ENCODE data around the gene ETV2. TPM values are rescaled to one million over a fixed set of nuclear protein-coding genes. Genes with fewer than 3 reads are reported as not detected.
"Not testable (repeated sequence)": the region's sequence is repeated elsewhere in the genome, so short reads cannot be mapped to it uniquely, and the experiment has no call there.

The ETV2 gene
- 0.25 and 0.57 TPM in 2 replicates for total RNA-seq (2014; rRNA removed; shearing (Covaris generic))
- 1.7 and 2.0 TPM in 2 replicates for total RNA-seq (2022)
- Bru-seq, nascent RNA: percentile 17 among the genes with signal in this experiment
- not detected for BruChase-seq, experiment 1, labeled RNA remaining after a 6-hour chase
- percentile 27 among the genes with signal in this experiment for BruChase-seq, experiment 2, labeled RNA remaining after a 2-hour chase
- long read RNA-seq: 0 reads

- peak within 1 kb of the TSS; percentile 38; the same call in 1 of the 2 replicates for H2AFZ ChIP-seq (ENCODE audit: low read length)
- peaks cover 20% of the 10 kb centered on the region for H3K36me3 ChIP-seq (ENCODE audit: insufficient read depth, low read length)
- intact Hi-C loops (cut with micrococcal nuclease; ENCODE audit: unreplicated experiment): loop anchor here (10.0 kb wide), 1 partner anchor 413 kb away; the partner anchor contains the start of genes THAP8 and WDR62
- no peaks in the 10 kb centered on the region for H4K20me1 ChIP-seq (ENCODE audit: insufficient read depth, low read length)
- H3K4me1 ChIP-seq (ENCODE audit: insufficient read depth, low read length, poor library complexity, severe bottlenecking): peaks cover 45% of the 10 kb centered on the region
- no peaks in the 10 kb centered on the region for H3K9me3 ChIP-seq (ENCODE audit: low read length)
- CTCF ChIA-PET (ENCODE audit: unreplicated experiment): no interaction called here
- no peaks in the 10 kb centered on the region for H3K9me2 ChIP-seq (ENCODE audit: insufficient read depth, low read length)
- no peak within 1 kb of the TSS for H3K4me3 ChIP-seq (ENCODE audit: low read depth, low read length, poor library complexity, severe bottlenecking)
- POLR2A ChIA-PET: no interaction called here
- BruUV-seq (replicated peaks): no TSS peak
- no peak for TF ChIP-seq CTCF (conservative IDR thresholded peaks at IDR 0.05; ENCODE audit: low read length)
- no peak for TF ChIP-seq EZH2phosphoT487 (IDR thresholded peaks at IDR 0.05; ENCODE audit: borderline replicate concordance, low read depth, low read length)
- no peaks in the 10 kb centered on the region for H3K79me2 ChIP-seq (ENCODE audit: insufficient read depth, low read depth, low read length)
- peak; percentile 35 for DNase-seq (ENCODE audit: low spot score)
- H3K4me2 ChIP-seq (ENCODE audit: low read length): peak within 1 kb of the TSS; percentile 97
- H3K27ac ChIP-seq (ENCODE audit: low read depth, low read length, poor library complexity, severe bottlenecking): no peak within 1 kb of the TSS
Observed at GRCh38 chr19:35641515-35642151, at the start of gene ETV2. ETV2 (plus strand) TSS chr19:35641745; CDS start chr19:35642461, 716 bp downstream.

- H3K9me3 ChIP-seq (ENCODE audit: low read length): no peaks in the 10 kb centered on the region
- no peaks in the 10 kb centered on the region for H4K20me1 ChIP-seq (ENCODE audit: insufficient read depth, low read length)
- peaks cover 5% of the 10 kb centered on the region for H3K4me1 ChIP-seq (ENCODE audit: insufficient read depth, low read length, poor library complexity, severe bottlenecking)
- no peak overlapping the region; the same call in 1 of the 2 replicates for H2AFZ ChIP-seq (ENCODE audit: low read length)
- TF ChIP-seq CTCF (conservative IDR thresholded peaks at IDR 0.05; ENCODE audit: low read length) (peak; percentile 87), EZH2phosphoT487 (IDR thresholded peaks at IDR 0.05; ENCODE audit: borderline replicate concordance, low read depth, low read length) (no peak)
- intact Hi-C loops (cut with micrococcal nuclease; ENCODE audit: unreplicated experiment): loop anchor here (1.0 to 2.0 kb wide), 2 partner anchors 43 to 81 kb away; no protein-coding TSS in a partner anchor
- no TSS peak for BruUV-seq (replicated peaks)
- H3K4me3 ChIP-seq (ENCODE audit: low read depth, low read length, poor library complexity, severe bottlenecking): no peak overlapping the region
- no peaks in the 10 kb centered on the region for H3K9me2 ChIP-seq (ENCODE audit: insufficient read depth, low read length)
- POLR2A ChIA-PET: interaction anchor here (0.5 kb wide), 1 partner anchor 57 kb away, joined by 3 read pairs; no protein-coding TSS in a partner anchor
- H3K36me3 ChIP-seq (ENCODE audit: insufficient read depth, low read length): no peaks in the 10 kb centered on the region
- H3K79me2 ChIP-seq (ENCODE audit: insufficient read depth, low read depth, low read length): no peaks in the 10 kb centered on the region
- no peak overlapping the region for H3K4me2 ChIP-seq (ENCODE audit: low read length)
- H3K27ac ChIP-seq (ENCODE audit: low read depth, low read length, poor library complexity, severe bottlenecking): no peak overlapping the region
- peak; percentile 59 for DNase-seq (ENCODE audit: low spot score)
- CTCF ChIA-PET (ENCODE audit: unreplicated experiment): no interaction called here
Observed at GRCh38 chr19:35592226-35592625, 49.3 kb upstream of the ETV2 start.

- H3K27ac ChIP-seq (ENCODE audit: low read depth, low read length, poor library complexity, severe bottlenecking); H3K4me3 ChIP-seq (ENCODE audit: low read depth, low read length, poor library complexity, severe bottlenecking); H3K9me2 ChIP-seq (ENCODE audit: insufficient read depth, low read length); POLR2A ChIA-PET; CTCF ChIA-PET (ENCODE audit: unreplicated experiment); BruUV-seq (replicated peaks); H4K20me1 ChIP-seq (ENCODE audit: insufficient read depth, low read length); H3K4me1 ChIP-seq (ENCODE audit: insufficient read depth, low read length, poor library complexity, severe bottlenecking); DNase-seq (ENCODE audit: low spot score); intact Hi-C loops (cut with micrococcal nuclease; ENCODE audit: unreplicated experiment); H2AFZ ChIP-seq (ENCODE audit: low read length); H3K36me3 ChIP-seq (ENCODE audit: insufficient read depth, low read length); H3K9me3 ChIP-seq (ENCODE audit: low read length); H3K4me2 ChIP-seq (ENCODE audit: low read length); H3K79me2 ChIP-seq (ENCODE audit: insufficient read depth, low read depth, low read length): not testable (repeated sequence)
Observed at GRCh38 chr19:35595026-35595425, 46.5 kb upstream of the ETV2 start.

All from OCI-LY7 (cell line).